ENCODE measurements around the gene XIRP1.

GRCh38 chr3:39193391-39193790 lies 996 bp upstream of the XIRP1 start:
- TF ChIP-seq GATA2 (IDR thresholded peaks at IDR 0.05; ENCODE audit: low read depth, low read length) = no peak
- no peak for TF ChIP-seq GATA3 (IDR thresholded peaks at IDR 0.05; ENCODE audit: low read depth, low read length)
